ENCODE data around the gene CUEDC1. TPM values are rescaled to one million over a fixed set of nuclear protein-coding genes. Genes with fewer than 3 reads are reported as not detected.

CUEDC1 gene
- total and polyA plus RNA-seq, 4 donors = 19.7 to 55.7 (median 29.2) TPM

- Histone ChIP-seq H3K27ac (ENCODE audit: low read depth in 1 of 2, low read length in 1 of 2) (peak overlapping the region; percentile 93 to 99), H3K9ac (ENCODE audit: insufficient read depth in 1 of 2, low read length in 2 of 2) (peak overlapping the region; percentile 87 to 95), H3K4me3 (peak overlapping the region; percentile 89), H3K36me3 (ENCODE audit: control insufficient read depth in 4 of 4, insufficient read depth in 4 of 4, low read length in 4 of 4) (peaks cover 0 to 11% (median 4%) of the 10 kb centered on the region in 4 donors), H3K27me3 (ENCODE audit: control insufficient read depth in 3 of 3, insufficient read depth in 3 of 3, low read length in 2 of 3) (no peaks in the 10 kb centered on the region), H3K4me1 (ENCODE audit: control insufficient read depth in 5 of 5, insufficient read depth in 5 of 5, low read length in 5 of 5) (peaks cover 7 to 61% (median 36%) of the 10 kb centered on the region in 5 donors), H3K9me3 (ENCODE audit: control insufficient read depth in 4 of 4, insufficient read depth in 3 of 4, low read length in 3 of 4) (no peaks in the 10 kb centered on the region)
- 1% methylated on average over 38 of the region's 38 CpGs for WGBS, 2 donors
- ATAC-seq (ENCODE audit: insufficient read depth, low FRiP score) (peak; percentile 7), DNase-seq (peak; percentile 71 to 88 (median 85))
- TF ChIP-seq CTCF (IDR thresholded peaks at IDR 0.05; ENCODE audit: control extremely low read depth, extremely low read depth) = no peak
Observed at GRCh38 chr17:57986841-57987580, 31.8 kb upstream of the CUEDC1 start.

GRCh38 chr17:57985675-57985974, 30.4 kb upstream of the CUEDC1 start:
- TF ChIP-seq CTCF (IDR thresholded peaks at IDR 0.05; ENCODE audit: control extremely low read depth, extremely low read depth) = no peak
- no peak for ATAC-seq (ENCODE audit: insufficient read depth, low FRiP score)
- Histone ChIP-seq H3K4me1 (ENCODE audit: control insufficient read depth in 5 of 5, insufficient read depth in 5 of 5, low read length in 5 of 5) (peaks cover 7 to 66% (median 36%) of the 10 kb centered on the region in 5 donors), H3K27me3 (ENCODE audit: control insufficient read depth in 3 of 3, insufficient read depth in 3 of 3, low read length in 2 of 3) (no peaks in the 10 kb centered on the region), H3K9ac (ENCODE audit: insufficient read depth in 1 of 2, low read length in 2 of 2) (no peak overlapping the region), H3K9me3 (ENCODE audit: control insufficient read depth in 4 of 4, insufficient read depth in 3 of 4, low read length in 3 of 4) (no peaks in the 10 kb centered on the region), H3K36me3 (ENCODE audit: control insufficient read depth in 4 of 4, insufficient read depth in 4 of 4, low read length in 4 of 4) (peaks cover under 1 to 19% (median 10%) of the 10 kb centered on the region in 4 donors), H3K27ac (ENCODE audit: low read depth in 1 of 2, low read length in 1 of 2) (peak overlapping the region in 1 of 2 donors; percentile 35), H3K4me3 (no peak overlapping the region)
- no peak for DNase-seq
- 9 to 19% methylated on average over 1 of the region's 1 CpG for WGBS, 2 donors

GRCh38 chr17:57984936-57985674, 29.9 kb upstream of the CUEDC1 start:
- Histone ChIP-seq H3K9me3 (ENCODE audit: control insufficient read depth in 4 of 4, insufficient read depth in 3 of 4, low read length in 3 of 4) (no peaks in the 10 kb centered on the region), H3K27me3 (ENCODE audit: control insufficient read depth in 3 of 3, insufficient read depth in 3 of 3, low read length in 2 of 3) (no peaks in the 10 kb centered on the region), H3K4me3 (no peak overlapping the region), H3K27ac (ENCODE audit: low read depth in 1 of 2, low read length in 1 of 2) (peak overlapping the region; percentile 35 to 63), H3K4me1 (ENCODE audit: control insufficient read depth in 5 of 5, insufficient read depth in 5 of 5, low read length in 5 of 5) (peaks cover 7 to 61% (median 36%) of the 10 kb centered on the region in 5 donors), H3K9ac (ENCODE audit: insufficient read depth in 1 of 2, low read length in 2 of 2) (peak overlapping the region in 1 of 2 donors; percentile 40), H3K36me3 (ENCODE audit: control insufficient read depth in 4 of 4, insufficient read depth in 4 of 4, low read length in 4 of 4) (peaks cover 2 to 24% (median 10%) of the 10 kb centered on the region in 4 donors)
- TF ChIP-seq CTCF (IDR thresholded peaks at IDR 0.05; ENCODE audit: control extremely low read depth, extremely low read depth) = no peak
- ATAC-seq (ENCODE audit: insufficient read depth, low FRiP score) (no peak), DNase-seq (no peak)
- WGBS, 2 donors = 56 to 64% methylated on average over 4 of the region's 4 CpGs

Data from lung (tissue), 12 donors.